HCT116 (cell line): ENCODE results near the gene ERGIC1. TPM values are rescaled to one million over a fixed set of nuclear protein-coding genes. Genes with fewer than 3 reads are reported as not detected.

Source experiments
- ATAC-seq: fragments of 200-7000 bp; cut with Tn5 transposase; 2 replicates; pipeline ENCODE4 v1.9.1; 2020; ENCODE audit warnings: mild to moderate bottlenecking, moderate library complexity
- BruUV-seq: library from RNA; stranded (reverse); fragments of 400-500 nt; replicated peaks from 2 replicates; lab custom pipeline; 2021; lab: Mats Ljungman, UMichigan
- CTCF ChIA-PET: fragments of 300-600 bp; sonication (Branson Sonifier 250); formaldehyde crosslinking; loops from one replicate; lab custom pipeline; 2021; ENCODE audit warnings: antibody characterized with exemption; lab: Charles Lee
- POLR2A ChIA-PET: fragments of 300-600, 350-600 bp; sonication (Branson Sonifier 250); formaldehyde crosslinking; loops from one replicate; lab custom pipeline; 2021; ENCODE audit warnings: antibody characterized with exemption; lab: Charles Lee
- RAD21 ChIA-PET, 2 experiments: fragments of 300-600 bp; sonication (Branson Sonifier 250); formaldehyde crosslinking; loops; one replicate each; lab custom pipeline; 2023; ENCODE audit warnings: low total read pairs in 2 of 2; ENCODE audit not compliant: uncharacterized antibody in 2 of 2, unreplicated experiment in 2 of 2, low non-redundant PET in 1 of 2; lab: Charles Lee
- DNase-seq: peaks from one replicate; pipeline ENCODE4 v3.0.0-alpha.2; 2010; ENCODE audit warnings: low read depth, low spot score
- H2AFZ ChIP-seq: fragments of 200-600 bp; shearing (Covaris generic), sonication (generic); 2 replicates; pipeline ENCODE4 v1.6.1; 2017; ENCODE audit warnings: low read depth, mixed run types, mixed read lengths, antibody characterized with exemption, low read length; ENCODE audit not compliant: poor library complexity, severe bottlenecking
- H3K27ac ChIP-seq: 2 replicates; pipeline ENCODE4 v1.5.1; 2012; ENCODE audit warnings: low read depth, low read length
- H3K27me3 ChIP-seq: fragments of 200-600 bp; sonication (generic); 2 replicates; pipeline ENCODE4 v1.6.1; 2016; ENCODE audit warnings: mixed run types, low read length, mixed read lengths; ENCODE audit not compliant: insufficient read depth
- H3K36me3 ChIP-seq, 2 experiments: fragments of 200-500 bp in 1 of 2; fragments of 200-600 bp in 1 of 2; sonication (Bioruptor generic) in 1 of 2; sonication (generic) in 1 of 2; 2 replicates each; pipeline versions ENCODE4 v1.5.1 to v1.6.1; 2014 to 2016; ENCODE audit warnings: low read length in 2 of 2, inconsistent platforms in 1 of 2, mixed read lengths in 1 of 2, mixed run types in 1 of 2; ENCODE audit not compliant: insufficient read depth in 2 of 2, control insufficient read depth in 1 of 2
- H3K4me1 ChIP-seq, 2 experiments: fragments of 200-600 bp in 1 of 2; sonication (generic) in 1 of 2; 2 replicates each; pipeline versions ENCODE4 v1.5.1 to v1.6.1; 2012 to 2017; ENCODE audit warnings: low read length in 2 of 2, inconsistent platforms in 1 of 2, mild to moderate bottlenecking in 1 of 2, mixed read lengths in 1 of 2, mixed run types in 1 of 2, moderate library complexity in 1 of 2; ENCODE audit not compliant: insufficient read depth in 2 of 2, control insufficient read depth in 1 of 2
- H3K4me2 ChIP-seq: fragments of 200-600 bp; sonication (generic); 2 replicates; pipeline ENCODE4 v1.6.1; 2017; ENCODE audit warnings: mixed run types, low read length, mixed read lengths
- H3K4me3 ChIP-seq, 2 experiments: fragments of 200-600 bp in 1 of 2; sonication (generic) in 1 of 2; replicated peaks in 1 of 2; 2 replicates each; pipeline ENCODE4 v1.5.1; 2011 to 2016; ENCODE audit warnings: low read length in 2 of 2, control low read depth in 1 of 2, low read depth in 1 of 2, mild to moderate bottlenecking in 1 of 2, mixed read lengths in 1 of 2, mixed run types in 1 of 2
- H3K79me2 ChIP-seq: fragments of 200-600 bp; sonication (generic); 2 replicates; pipeline ENCODE4 v1.6.1; 2017; ENCODE audit warnings: mild to moderate bottlenecking, mixed run types, low read length, moderate library complexity, mixed read lengths; ENCODE audit not compliant: insufficient read depth
- H3K9ac ChIP-seq: fragments of 200-600 bp; sonication (generic); 2 replicates; pipeline ENCODE4 v1.6.1; 2016; ENCODE audit warnings: low read length, mixed read lengths
- H3K9me2 ChIP-seq: fragments of 200-600 bp; sonication (generic), shearing (Covaris generic); 2 replicates; pipeline ENCODE4 v1.6.1; 2017; ENCODE audit warnings: mixed run types, mild to moderate bottlenecking, moderate library complexity; ENCODE audit not compliant: insufficient read depth
- H3K9me3 ChIP-seq, 2 experiments: fragments of 200-500 bp in 1 of 2; fragments of 200-600 bp in 1 of 2; sonication (Bioruptor generic) in 1 of 2; sonication (generic) in 1 of 2; 2 replicates each; pipeline ENCODE4 v1.6.1; 2014 to 2017; ENCODE audit warnings: low read length in 2 of 2, mixed read lengths in 2 of 2, inconsistent platforms in 1 of 2, low read depth in 1 of 2, mild to moderate bottlenecking in 1 of 2, mixed run types in 1 of 2, moderate library complexity in 1 of 2; ENCODE audit not compliant: control insufficient read depth in 1 of 2, insufficient read depth in 1 of 2
- H4K20me1 ChIP-seq: fragments of 200-600 bp; sonication (generic), shearing (Covaris generic); 2 replicates; pipeline ENCODE4 v1.6.1; 2017; ENCODE audit warnings: mixed run types, mild to moderate bottlenecking, moderate library complexity; ENCODE audit not compliant: insufficient read depth
- CBX3 ChIP-seq: IDR thresholded peaks from 2 replicates; pipeline ENCODE4 v1.6.1; 2012; ENCODE audit warnings: low read depth
- CEBPB ChIP-seq: IDR thresholded peaks from 2 replicates; pipeline ENCODE4 v1.6.1; 2012; ENCODE audit warnings: low read depth
- CTCF ChIP-seq, 3 experiments: fragments of 200-600 bp in 1 of 3; sonication (generic) in 1 of 3; IDR thresholded peaks in 2 of 3; conservative IDR thresholded peaks in 1 of 3; 2 replicates each; pipeline ENCODE4 v1.5.1; 2012 to 2017; ENCODE audit warnings: low read depth in 2 of 3, low read length in 2 of 3, antibody characterized with exemption in 1 of 3, borderline replicate concordance in 1 of 3, control low read depth in 1 of 3, mild to moderate bottlenecking in 1 of 3, mixed read lengths in 1 of 3, mixed run types in 1 of 3, moderate library complexity in 1 of 3; ENCODE audit not compliant: insufficient read depth in 1 of 3
- EGR1 ChIP-seq: IDR thresholded peaks from 2 replicates; pipeline ENCODE4 v1.6.1; 2012; ENCODE audit warnings: low read depth
- ELF1 ChIP-seq: IDR thresholded peaks from 2 replicates; pipeline ENCODE4 v1.6.1; 2012; ENCODE audit warnings: low read depth, borderline replicate concordance
- EZH2 ChIP-seq: fragments of 200-600 bp; sonication (generic); IDR thresholded peaks from 2 replicates; pipeline ENCODE4 v1.6.1; 2017; ENCODE audit warnings: antibody characterized with exemption, mixed run types
- EZH2phosphoT487 ChIP-seq: fragments of 200-600 bp; IDR thresholded peaks from 2 replicates; pipeline ENCODE4 v1.6.1; 2018; ENCODE audit warnings: antibody characterized with exemption, borderline replicate concordance
- FOSL1 ChIP-seq: IDR thresholded peaks from 2 replicates; pipeline ENCODE4 v1.6.1; 2012; ENCODE audit warnings: low read depth
- JUND ChIP-seq: IDR thresholded peaks from 2 replicates; pipeline ENCODE4 v1.6.1; 2012
- POLR2A ChIP-seq: IDR thresholded peaks from 2 replicates; pipeline ENCODE4 v1.7.0; 2011; ENCODE audit warnings: borderline replicate concordance; ENCODE audit not compliant: insufficient read depth, insufficient read length; ENCODE audit errors: extremely low read depth
- REST ChIP-seq: IDR thresholded peaks from 2 replicates; pipeline ENCODE4 v1.6.1; 2012; ENCODE audit warnings: low read depth
- SIN3A ChIP-seq: IDR thresholded peaks from 2 replicates; pipeline ENCODE4 v1.6.1; 2012; ENCODE audit warnings: low read depth
- SP1 ChIP-seq: IDR thresholded peaks from 2 replicates; pipeline ENCODE4 v1.6.1; 2012; ENCODE audit warnings: low read depth
- SRF ChIP-seq: IDR thresholded peaks from 2 replicates; pipeline ENCODE4 v1.6.1; 2012; ENCODE audit warnings: low read depth
- TCF7L2 ChIP-seq: IDR thresholded peaks from 2 replicates; pipeline ENCODE4 v1.7.0; 2011; ENCODE audit warnings: borderline replicate concordance, inconsistent platforms; ENCODE audit not compliant: insufficient read depth, insufficient read length; ENCODE audit errors: extremely low read depth
- YY1 ChIP-seq: IDR thresholded peaks from 2 replicates; pipeline ENCODE4 v1.6.1; 2011; ENCODE audit warnings: low read length, low read depth, moderate library complexity, mild to moderate bottlenecking; ENCODE audit not compliant: insufficient replicate concordance; ENCODE audit errors: extremely low read depth
- ZBTB33 ChIP-seq: IDR thresholded peaks from 2 replicates; pipeline ENCODE4 v1.6.1; 2011; ENCODE audit warnings: mild to moderate bottlenecking, low read length, moderate library complexity; ENCODE audit not compliant: insufficient replicate concordance; ENCODE audit errors: extremely low read depth
- ZNF274 ChIP-seq: fragments of 200-500 bp; sonication (Bioruptor generic); IDR thresholded peaks from 2 replicates; pipeline ENCODE4 v1.6.1; 2014; ENCODE audit warnings: mild to moderate bottlenecking, low read depth, low read length, inconsistent platforms
- intact Hi-C: fragments of 100-400 bp; cut with micrococcal nuclease; formaldehyde crosslinking; loops from 2 replicates; pipeline ENCODE4 v1.10.0; 2022
- total RNA-seq: library from RNA; stranded (reverse); gene quantifications from one replicate; pipeline ENCODE4 v1.2.1, GENCODE V29; 2021; ENCODE audit not compliant: unreplicated experiment
- TF ChIP-seq, protein P1 (sequence below): IDR thresholded peaks from 2 replicates; pipeline ENCODE4 v1.6.1; 2012
- TF ChIP-seq, protein P2 (sequence below): IDR thresholded peaks from 2 replicates; pipeline ENCODE4 v1.6.1; 2012

The ERGIC1 gene
- total RNA-seq, 1 experiment from 2014 or later = 73.3 TPM

GRCh38 chr5:172875505-172876279, 41.6 kb downstream of the ERGIC1 start:
- Histone ChIP-seq H3K4me1 (peaks cover 0 to 2% of the 10 kb centered on the region in 2 experiments; a peak in 3 of 4 replicates), H3K9ac (no peak overlapping the region), H3K9me2 (no peaks in the 10 kb centered on the region), H3K79me2 (no peaks in the 10 kb centered on the region; the same call in 1 of the 2 replicates), H3K4me2 (no peak overlapping the region), H4K20me1 (no peaks in the 10 kb centered on the region), H3K27me3 (no peaks in the 10 kb centered on the region), H3K9me3 (no peaks in the 10 kb centered on the region), H3K36me3 (no peaks in the 10 kb centered on the region), H3K4me3 (no peak overlapping the region), H3K27ac (no peak overlapping the region), H2AFZ (no peak overlapping the region)
- ChIA-PET POLR2A (no interaction called here), CTCF (no interaction called here), RAD21 (no interaction called here)
- no peak for DNase-seq
- no TSS peak for BruUV-seq
- TF ChIP-seq CEBPB (no peak), JUND (no peak), ZBTB33 (no peak), TCF7L2 (no peak), REST (no peak), ZNF274 (no peak), CBX3 (no peak), CTCF (IDR thresholded peaks at IDR 0.05 in 2 of 3, conservative IDR thresholded peaks at IDR 0.05 in 1 of 3; ENCODE audit: borderline replicate concordance in 1 of 3, insufficient read depth in 1 of 3, low read depth in 2 of 3, low read length in 2 of 3) (no peak), SP1 (no peak), POLR2A (no peak), SRF (no peak), SIN3A (no peak), ELF1 (no peak), EZH2 (no peak), FOSL1 (no peak), EGR1 (no peak), YY1 (no peak), EZH2phosphoT487 (no peak)
- TF ChIP-seq, protein P1, sequence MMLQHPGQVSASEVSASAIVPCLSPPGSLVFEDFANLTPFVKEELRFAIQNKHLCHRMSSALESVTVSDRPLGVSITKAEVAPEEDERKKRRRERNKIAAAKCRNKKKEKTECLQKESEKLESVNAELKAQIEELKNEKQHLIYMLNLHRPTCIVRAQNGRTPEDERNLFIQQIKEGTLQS = no peak
- TF ChIP-seq, protein P2, sequence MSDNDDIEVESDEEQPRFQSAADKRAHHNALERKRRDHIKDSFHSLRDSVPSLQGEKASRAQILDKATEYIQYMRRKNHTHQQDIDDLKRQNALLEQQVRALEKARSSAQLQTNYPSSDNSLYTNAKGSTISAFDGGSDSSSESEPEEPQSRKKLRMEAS = no peak
- intact Hi-C loops = no loop called here
- no peak for ATAC-seq
